DMS153 treated with DMSO at 0.1 percent for 48 hours (cell line): ENCODE data around the gene PPP2R5C.

ENCODE experiments used
- DNase-seq: peaks from one replicate; lab custom pipeline; 2025; ENCODE audit not compliant: unreplicated experiment; lab: John Stamatoyannopoulos, UW

Gene PPP2R5C

DNA sequence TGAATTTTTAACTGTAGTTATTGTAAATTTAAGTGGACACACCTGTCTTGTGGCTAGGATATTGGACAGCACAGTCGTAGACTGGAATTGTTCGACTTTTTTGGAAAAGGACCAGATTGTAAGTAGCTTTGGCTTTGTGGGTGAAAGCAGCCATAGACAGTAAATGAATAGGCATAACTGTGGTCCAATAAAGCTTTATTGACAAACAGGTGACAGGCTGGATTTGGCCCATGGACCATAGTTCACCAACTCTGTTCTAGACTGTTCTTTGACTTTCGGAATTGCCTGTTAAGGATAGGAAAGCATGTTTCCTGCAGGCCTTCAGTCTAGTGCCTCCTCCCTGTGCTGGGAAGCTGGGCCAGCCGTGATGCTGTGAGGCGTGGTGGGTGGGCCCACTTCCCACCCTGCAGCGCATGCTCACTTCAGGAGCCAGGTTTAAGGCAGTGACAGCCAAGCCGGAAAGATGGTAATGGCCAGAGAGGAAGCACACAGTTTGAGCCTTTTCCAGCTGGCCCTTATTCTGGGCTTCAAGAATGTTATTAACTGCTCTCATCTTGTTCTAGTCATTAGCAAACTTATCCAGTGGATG, 51.8 kb downstream of the PPP2R5C start:
- no peak for DNase-seq

GRCh38 chr14:101813833-101814232, 52.3 kb downstream of the PPP2R5C start:
- DNase-seq: no peak

GRCh38 chr14:101814934-101815333, 53.4 kb downstream of the PPP2R5C start:
- no peak for DNase-seq

DNA sequence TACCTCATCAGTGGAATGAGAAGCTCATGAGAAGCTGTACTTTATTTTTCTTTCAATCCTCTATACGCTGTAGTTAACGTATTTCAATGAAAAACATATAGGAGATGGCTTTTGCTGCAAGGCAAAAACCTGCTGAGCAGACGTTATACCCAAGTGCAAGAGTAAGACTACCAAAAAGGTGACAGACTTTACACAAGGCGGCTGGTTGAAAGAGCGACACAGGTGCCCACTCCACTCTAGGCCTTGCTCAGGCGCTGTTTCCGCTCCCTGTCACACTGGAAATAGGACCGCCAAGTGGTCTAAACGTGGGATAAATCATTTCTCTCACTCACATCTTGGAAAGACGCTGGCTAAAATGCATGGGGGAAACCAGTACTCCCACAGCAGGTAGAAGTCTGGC, 54.5 kb downstream of the PPP2R5C start:
- DNase-seq: no peak

DNA sequence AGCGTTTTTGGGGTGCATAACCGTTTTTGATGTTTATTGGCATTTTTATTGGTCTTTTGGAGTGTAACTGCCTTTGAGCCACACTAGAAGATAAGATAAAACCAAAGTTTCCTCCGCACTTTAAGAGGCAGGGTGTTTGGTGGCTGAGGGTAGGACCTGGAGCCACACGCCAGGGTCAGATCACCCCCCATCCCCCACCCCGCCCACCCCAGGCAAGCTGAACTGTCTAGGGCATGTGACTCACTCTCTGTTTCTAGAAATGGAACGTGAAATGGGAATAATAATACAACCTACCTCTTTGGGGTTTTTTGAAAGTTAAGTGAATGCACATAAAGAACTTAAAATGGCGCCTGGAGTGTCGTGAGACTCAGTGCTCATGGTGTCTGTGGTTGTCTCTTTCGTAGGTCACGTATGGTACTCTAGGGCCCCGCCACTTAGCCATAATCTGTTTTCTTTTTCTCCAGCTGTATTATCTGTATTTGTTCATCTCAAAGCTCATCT, 56.0 kb downstream of the PPP2R5C start:
- no peak for DNase-seq

DNA sequence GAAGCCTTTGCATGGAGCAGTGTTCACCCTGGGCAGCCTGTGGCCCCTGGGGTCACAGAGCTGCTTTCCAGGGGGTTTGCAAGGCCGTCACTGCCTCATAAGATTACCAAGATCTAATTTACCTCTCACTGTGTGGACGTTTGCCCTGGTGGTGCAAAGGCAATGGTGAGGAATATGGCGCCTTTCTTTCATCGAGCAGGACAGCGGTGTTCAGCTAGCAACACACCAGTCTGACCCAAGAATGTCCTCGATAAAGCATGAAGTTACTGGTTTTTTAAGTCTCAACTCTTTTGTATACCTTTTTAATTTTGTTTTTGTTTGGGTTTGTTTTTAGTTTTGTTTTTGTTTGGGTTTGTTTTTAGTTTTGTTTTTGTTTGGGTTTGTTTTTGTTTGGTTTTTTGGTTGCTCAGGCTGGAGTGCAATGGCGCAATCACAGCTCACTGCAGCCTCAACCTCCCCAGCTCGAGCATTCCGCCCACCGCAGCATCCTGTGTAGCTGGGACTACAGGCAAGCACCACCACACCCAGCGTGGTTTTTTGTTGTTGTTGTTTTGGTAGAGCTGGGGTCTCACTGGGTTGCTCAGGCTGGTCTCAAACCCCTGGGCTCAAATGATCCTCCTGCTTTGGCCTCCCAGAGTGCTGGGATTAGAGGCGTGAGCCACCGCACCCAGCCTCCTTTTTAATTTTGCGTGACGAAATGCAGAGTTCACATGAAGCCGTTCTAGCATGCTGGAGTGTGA, 57.9 kb downstream of the PPP2R5C start:
- no peak for DNase-seq

DNA sequence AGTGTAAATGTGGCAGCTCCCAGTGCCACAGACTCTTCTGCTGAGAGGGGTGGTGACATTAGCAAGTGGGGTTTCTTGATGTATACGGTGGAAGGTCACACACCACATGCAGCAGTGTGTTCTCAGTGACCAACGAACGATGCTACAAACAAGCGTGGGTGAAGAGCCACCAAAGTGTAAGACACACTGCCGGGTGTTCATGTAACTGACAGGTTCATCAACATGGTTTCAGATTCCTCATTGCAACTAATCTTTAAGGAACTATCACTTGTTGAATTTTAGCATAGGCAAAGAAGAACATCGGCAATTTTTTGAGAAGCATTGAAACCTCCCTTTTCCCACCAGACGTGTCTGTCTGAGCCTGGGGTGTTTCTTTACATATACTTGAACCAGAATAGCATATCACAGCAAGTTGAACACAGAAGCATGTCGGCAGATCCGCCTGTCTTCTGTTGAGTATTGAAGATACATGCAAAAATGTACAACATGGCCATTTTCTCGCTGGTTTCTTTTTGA, 58.8 kb downstream of the PPP2R5C start:
- DNase-seq: no peak

- no peak for DNase-seq
Observed at GRCh38 chr14:101821528-101821927, 60.0 kb downstream of the PPP2R5C start.

DNA sequence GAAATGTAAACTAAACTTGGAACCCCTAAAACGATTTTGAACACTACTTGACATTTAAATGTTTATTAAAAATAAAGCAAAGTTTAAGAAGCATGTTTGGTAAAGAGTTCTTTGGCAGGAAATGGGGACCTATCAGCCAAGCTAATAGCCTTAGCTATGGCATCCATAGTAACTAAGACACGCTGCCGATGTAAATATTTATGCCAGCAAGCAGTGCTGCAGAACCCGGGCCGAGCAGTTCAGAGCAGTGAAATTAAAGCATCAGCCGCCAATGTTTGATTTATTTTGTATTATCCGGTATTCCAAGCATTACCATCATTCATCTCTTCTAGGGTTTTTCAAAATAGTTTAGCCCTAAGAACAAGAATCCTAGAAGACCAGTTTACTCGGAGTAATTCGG, 61.6 kb downstream of the PPP2R5C start:
- no peak for DNase-seq

GRCh38 chr14:101823511-101824120, 62.1 kb downstream of the PPP2R5C start:
- no peak for DNase-seq

DNA sequence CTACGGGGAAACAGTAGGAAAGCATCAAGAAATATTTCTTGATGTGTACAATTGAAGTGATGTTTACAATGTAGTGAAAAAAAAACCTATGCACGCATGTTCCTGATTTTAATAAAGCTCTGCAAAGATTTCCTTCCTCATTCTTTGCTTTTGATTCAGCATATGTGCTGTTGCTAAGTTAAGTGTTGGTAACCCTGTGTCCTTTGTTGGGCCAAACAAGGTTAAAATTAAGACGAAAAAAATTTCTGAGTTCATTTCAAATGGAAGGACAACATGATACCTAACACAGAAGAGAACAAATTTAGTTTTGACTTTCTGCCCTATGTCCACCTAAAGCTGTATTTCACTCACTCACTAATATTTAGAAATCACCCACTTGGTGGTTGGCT, 62.8 kb downstream of the PPP2R5C start:
- no peak for DNase-seq

DNA sequence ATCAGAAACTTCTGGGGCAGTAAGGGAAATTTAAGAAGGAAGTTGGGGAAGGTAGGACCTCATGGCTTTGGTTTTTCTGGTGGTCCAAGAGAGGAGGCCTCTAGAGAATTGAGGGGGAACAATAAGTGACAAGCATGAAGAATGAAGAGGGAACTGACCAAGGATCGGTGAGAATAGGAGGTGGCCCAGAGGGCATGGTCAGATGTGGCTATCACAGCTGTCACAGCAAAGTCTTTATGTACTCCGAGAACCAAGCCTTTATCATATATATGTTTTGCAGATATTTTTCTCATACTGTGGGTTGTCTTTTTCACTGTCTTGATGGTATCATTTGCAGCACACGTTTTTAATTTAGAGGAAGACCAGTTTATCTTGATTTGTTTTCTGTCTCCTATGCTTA, 64.3 kb downstream of the PPP2R5C start:
- no peak for DNase-seq

GRCh38 chr14:101826351-101826750, 64.8 kb downstream of the PPP2R5C start:
- no peak for DNase-seq

GRCh38 chr14:101827286-101827685, 65.8 kb downstream of the PPP2R5C start:
- DNase-seq: no peak

- DNase-seq: no peak
Observed at GRCh38 chr14:101828046-101828445, 66.5 kb downstream of the PPP2R5C start.

DNA sequence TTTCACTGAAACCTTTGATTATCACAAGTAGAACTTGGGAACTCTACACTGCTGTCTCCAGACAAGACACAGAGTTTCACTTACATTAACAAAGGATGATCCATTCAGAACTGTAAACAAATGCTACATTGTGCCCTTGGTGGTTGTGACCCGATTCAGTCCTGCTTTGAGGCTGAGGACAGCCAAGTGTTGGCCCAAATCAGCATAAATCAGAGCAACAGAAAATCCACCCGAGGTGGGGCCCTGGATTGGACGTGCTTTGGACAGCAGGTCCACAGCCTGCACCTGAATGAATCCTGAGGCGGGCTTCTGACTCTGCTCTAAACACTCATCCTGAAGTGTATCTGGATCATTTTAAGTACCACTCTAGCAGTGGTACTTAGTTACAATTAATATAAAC, 68.8 kb downstream of the PPP2R5C start:
- DNase-seq: no peak

GRCh38 chr14:101833045-101833444, 71.5 kb downstream of the PPP2R5C start:
- no peak for DNase-seq

DNA sequence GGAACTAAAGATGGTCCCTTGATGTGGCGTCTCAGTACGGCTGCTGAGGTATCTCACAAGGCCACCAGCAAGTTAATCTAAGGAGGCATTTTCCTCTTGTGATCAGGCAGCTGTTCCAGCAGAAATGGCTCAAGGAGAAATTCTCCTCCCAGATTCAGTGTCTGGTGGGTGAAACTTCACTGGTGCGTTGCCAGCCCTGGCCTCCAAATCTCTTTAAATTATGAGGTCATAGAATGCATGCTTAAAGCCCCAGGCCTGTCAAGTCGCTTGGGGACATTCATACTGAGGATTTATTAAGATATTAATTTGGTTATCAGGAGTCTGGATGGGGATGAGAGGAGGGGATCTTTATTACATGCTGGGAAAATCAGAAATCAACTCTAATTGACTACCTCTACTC, 72.9 kb downstream of the PPP2R5C start:
- DNase-seq: no peak

GRCh38 chr14:101834800-101835547, 73.5 kb downstream of the PPP2R5C start:
- DNase-seq: no peak

DNA sequence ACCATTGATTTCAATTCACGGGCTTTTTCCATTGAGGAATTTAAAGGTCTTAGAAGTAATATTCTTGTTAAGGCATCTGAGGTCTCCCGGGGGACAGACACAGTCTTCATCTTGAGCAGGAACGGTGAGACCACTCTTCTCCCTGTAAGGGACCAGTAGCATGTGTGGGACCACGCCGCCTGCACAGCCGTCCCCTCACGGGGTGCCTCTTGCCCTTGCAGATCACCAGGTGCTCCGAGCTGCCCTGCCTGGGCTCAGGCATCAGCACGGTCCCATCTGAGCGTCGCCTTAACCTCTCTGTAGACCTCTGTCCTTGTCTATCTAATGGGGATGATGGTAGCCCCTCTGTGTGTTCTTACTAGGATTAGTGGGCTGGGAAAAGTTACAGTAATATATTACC, 74.1 kb downstream of the PPP2R5C start:
- DNase-seq: no peak

DNA sequence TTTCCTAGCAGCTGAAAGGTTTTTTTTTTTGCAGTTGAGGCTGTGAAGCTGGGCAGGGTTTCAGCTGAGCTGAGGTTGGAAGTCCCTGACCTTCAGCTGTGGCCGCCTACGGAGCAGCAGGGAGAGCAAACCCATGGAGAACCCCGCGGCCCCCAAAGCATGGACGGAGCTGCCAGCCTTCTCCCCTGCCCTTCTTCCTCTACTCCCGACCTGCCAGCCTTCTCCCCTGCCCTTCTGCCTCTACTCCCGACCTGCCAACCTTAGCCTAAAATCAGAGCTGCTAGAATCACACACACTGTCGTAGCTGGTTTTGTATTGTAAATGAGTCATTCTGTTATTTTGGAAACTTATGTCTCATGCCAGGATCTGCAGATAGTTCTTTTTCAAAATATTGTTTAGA, 74.6 kb downstream of the PPP2R5C start:
- no peak for DNase-seq
